GM19043 (cell line): ENCODE results near the gene SHISAL2A.

Source experiments
- ATAC-seq: cut with Tn5 transposase; IDR thresholded peaks from one replicate; pipeline ENCODE4 v1.9.1; 2021; ENCODE audit warnings: low read depth; ENCODE audit not compliant: unreplicated experiment

SHISAL2A gene

DNA sequence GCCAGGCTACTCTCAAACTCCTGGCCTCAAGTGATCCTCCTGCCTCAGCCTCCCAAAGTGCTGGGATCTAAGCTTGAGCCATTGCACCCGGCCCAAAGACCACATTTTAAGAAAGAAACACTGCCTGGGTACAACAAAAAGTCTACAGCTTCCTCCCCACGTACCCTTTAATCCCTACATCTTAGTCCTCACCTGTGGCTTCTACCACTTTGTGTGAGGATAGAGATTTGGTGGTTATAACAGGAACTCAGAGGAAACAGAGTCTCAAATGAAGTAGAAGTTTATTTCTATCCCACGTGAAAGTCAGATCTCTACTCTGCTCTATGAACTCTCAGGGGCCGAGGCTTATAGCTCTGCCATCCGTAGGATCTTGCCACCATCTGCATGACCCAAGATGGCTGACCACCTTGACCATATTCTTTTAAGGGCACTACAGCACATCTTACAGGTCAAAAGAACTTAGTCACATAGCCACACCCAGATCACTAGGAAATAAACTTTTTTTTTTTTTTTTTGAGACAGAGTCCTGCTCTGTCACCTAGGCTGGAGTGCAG, 17.4 kb upstream of the SHISAL2A start:
- ATAC-seq, result no peak

DNA sequence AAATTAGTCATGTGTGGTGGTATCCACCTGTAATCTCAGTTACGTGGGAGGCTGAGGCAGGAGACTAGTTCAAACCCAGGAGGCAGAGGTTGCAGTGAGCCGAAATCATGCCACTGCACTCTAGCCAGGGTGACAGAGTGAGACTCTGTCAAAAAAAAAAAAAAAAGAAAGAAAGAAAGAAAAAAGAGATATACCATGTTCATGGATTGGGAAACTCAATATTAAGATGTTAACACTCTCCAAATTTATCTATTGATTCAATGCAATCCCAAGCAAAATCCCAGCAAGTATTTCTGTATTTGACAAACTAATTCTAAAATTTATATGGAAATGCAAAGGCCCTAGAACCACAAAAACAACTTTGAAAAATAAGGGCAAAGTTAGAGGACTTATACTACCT, 11.0 kb upstream of the SHISAL2A start:
- no peak for ATAC-seq

DNA sequence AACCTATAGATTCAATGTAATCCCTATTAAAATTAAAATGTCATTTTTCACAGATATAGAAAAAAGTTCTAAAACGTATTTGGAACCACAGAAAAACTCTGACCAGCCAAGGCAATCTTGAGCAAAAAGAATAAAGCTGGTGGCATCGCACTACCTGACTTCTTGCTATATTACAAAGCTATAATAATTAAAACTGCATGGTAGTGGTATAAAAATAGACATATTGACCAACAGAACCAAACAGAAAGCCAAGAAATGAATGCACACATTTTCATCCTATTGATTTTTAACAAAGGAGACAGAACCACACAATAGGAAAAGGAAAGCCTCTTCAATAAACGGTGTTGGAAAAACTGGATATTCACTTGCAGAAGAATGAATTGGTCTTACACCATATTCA, 9.2 kb upstream of the SHISAL2A start:
- no peak for ATAC-seq

DNA sequence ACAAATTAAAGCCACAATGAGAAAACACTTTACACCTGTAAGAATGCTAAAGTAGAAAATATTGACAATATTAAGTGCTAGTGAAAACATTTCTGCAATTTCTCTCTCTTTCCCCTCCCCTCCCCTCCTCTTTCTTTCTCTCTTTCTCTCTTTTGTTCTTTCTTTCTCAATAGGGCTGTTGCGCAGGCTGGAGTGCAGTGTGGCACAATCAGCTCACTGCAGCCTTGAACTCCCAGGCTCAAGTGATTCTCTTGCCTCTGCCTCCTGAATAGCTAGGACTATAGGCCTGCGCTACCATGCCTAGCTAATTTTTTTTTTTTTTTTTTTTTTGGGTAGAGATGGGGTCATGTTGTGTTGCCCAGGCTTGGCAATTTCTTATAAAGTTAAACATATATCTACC, 5.9 kb upstream of the SHISAL2A start:
- ATAC-seq, result no peak

DNA sequence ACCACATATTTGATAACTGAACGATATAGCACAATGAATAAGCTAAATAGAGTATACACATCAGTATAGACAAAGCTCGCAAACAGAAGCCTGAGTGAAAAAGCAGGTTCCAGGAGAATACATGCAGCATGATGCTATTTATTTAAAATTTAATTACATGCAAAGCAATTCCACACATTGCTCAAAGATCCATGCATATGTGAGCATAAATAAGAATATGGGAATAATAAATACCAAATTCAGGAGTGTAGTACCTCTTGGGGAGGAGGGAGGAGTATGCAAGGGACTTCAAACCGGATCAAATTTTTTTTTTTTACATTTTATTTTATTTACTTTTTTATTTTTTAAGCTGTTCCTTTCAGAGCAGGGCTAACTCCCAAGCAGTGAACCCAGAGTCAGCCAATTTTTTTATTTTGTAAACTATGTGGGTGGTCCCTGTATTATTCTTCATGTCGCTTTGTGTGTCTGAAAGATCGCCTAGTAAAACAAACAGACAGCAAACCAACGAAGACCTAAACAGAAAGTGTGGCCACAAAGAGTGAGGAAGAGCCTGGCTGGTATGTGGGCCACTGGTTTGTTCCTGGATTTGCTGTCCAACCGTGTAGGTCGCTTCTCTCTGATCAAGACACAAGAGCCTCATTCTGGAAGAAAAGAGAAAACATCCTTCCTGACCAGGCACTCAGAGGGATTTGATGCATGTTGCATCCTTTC, 4.2 kb upstream of the SHISAL2A start:
- ATAC-seq, result no peak

DNA sequence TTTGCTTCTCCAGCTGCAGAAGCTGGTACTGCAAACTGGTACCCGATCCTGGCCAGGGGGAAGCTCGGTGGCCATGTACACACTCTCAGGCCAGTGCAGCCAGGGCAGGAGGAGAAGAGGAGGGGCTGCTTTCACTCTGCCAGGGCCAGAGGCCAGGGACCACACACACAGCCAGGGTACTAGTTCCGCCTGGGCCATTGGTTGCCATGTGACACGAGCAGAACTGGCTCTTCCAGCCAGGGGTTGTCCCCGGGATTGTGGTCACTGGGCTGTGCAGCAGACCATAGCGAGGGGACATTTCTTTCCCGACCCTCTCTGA, 3.7 kb upstream of the SHISAL2A start:
- no peak for ATAC-seq

DNA sequence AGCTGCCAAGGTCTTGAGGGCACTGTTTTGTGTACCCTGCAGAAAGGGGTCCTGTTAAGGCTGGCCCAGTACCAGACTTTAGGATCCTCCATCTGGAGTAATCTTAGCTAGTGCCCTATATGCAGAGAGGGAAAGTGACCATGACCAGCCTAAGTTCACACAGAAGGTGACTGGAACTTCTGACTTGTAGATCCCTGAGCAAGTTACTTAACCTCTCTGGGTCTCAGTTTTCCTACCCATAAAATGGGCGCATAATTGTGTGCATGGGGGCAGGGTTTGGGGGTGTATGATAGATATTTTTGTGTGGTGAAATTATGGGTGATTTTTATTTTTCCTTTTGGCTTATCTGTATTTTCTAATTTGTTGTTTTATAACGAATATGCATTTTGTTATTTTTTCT, 3.3 kb upstream of the SHISAL2A start:
- ATAC-seq, result no peak

DNA sequence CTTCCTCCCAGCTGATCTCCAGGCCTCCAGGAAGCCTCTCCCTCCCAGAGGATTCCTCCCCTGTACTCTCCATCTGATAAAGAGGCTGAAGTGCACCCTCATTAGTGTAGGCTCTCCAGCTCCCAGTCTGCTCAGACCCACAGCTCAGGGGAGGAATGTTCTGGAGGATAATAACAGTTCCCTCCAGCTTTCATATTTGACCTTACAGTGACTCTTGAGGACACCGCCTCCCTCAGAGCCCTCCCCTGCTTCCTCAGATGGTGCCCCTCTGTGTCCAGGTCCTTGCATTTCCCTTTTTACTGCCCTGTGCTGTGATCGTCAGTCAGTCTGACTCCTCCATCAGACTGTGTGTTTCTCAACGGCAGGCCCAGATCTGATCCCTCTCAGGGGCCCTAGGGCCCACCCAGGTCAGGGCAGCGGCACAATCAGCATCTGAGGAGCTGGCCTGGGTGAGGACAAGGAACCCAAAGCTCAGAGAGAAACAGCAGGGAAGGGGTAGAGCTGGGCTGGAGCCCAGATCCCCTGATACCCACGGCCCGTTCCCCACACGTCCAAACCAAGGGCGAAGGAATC, 1.1 kb upstream of the SHISAL2A start:
- no peak for ATAC-seq

DNA sequence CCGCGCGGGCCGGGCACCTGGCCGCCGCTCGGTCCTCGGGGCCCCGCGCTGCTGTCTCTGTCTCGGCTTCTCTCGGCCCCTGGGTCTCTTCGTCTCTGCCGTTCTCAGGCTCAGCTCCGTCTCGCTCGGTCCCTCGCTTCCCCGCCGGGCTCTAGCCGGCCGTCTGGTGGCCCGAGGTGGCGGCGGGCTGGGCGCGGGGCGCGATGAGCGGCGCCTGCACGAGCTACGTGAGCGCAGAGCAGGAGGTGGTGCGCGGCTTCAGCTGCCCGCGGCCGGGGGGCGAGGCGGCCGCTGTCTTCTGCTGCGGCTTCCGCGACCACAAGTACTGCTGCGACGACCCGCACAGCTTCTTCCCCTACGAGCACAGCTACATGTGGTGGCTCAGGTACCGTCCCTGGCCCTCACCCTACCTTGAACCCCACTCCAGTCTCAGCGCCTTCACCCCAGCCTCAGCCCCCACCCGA, 355 bp downstream of the SHISAL2A start:
- no peak for ATAC-seq

DNA sequence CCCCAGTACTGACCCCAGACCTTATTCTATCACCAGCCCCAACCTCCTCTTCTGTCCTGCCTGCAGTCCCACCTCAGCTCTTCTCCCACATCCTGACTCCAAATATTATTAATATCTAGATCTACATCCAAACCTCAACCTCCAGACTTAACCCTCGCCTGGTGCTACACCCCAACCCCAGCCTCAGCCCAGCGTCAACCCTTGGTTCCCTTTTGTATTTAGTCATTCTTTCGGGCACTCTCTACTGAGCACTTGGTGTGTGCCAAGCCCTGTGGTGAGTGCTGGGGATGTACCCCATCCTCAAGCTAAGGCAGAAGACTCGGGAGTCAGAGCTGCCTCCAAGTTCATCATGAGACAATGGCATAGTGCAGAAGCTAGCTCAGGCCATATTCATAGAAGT, 1.1 kb downstream of the SHISAL2A start:
- no peak for ATAC-seq

DNA sequence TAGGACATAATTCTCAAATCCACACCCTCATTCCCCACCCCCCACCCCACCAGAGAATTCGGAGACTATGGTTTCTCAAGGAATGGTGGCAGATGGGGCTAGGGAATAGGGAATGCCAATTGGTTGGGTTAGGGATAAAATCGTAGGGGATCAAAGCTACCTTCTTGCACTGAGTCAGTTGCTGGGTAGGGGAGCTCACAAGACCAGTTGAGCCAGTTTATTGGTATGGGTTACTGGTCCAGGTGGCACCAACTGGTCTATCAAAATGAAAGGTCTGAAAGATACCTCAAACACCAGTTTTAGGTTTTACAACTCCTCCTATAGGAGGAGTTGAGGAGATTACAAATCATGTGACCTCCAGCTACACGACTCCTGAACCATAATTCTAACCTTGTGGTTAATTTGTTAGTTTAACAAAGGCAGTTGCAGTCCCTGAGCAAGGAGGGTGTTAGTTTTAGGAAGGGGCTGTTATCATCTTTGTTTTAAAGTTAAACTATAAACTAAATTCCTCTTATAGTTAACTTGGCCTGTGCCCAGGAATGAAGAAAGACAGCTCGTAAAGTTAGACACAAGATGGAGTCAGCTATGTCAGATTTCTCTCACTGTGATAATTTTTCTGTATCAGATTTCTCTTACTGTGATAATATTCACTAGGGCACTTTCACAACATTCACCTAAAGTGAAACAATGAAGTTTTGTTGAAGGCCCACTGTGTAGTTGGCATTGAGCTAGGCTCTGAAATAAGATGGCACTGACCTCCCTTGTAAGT, 2.5 kb downstream of the SHISAL2A start:
- ATAC-seq, result no peak

DNA sequence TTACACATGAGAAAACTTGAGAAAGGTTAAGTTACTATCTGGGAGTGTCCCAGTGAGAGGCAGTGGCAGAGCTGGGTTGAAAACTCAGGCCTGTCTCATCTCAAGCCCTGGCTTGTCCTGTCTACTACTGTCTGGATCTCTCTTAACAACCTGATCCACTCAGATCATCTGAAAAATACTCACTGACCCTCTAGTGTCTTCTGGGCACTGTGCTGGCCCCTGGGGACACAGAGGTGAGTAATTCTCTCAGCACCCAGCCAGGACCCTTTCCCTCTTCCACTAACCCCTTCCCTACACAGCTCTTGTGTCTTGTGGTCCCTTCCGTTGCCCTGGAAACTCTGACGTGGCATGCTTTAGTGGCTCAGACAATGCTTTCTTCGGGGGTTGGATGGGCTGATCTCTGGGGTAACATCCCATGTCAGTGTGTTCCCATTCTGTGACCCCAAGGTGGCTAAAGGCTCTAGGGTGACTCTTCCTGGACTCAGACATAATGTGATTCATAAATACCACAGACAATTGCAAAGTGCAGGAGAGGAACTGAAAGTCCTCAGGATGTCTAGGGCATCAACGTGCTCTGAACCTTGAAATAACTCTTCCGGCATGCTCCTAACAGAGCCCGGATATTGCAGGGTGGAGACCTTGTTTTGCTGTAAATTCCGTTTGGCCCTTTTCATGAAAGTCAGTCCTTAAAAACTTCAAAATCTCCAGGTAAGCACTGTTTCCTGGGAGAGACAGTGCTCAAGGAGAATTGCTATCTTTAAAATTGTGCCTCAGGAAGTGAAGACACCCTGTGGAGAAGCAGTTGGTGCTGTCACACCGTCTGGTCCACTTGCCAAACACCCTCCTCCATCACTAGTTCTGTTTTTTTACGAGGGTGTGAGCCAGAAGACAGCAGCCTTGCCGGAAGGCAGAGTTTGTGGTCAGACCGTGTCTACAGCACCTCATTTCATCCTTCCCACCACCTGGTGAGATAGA, 4.0 kb downstream of the SHISAL2A start:
- ATAC-seq, result peak; percentile 78

DNA sequence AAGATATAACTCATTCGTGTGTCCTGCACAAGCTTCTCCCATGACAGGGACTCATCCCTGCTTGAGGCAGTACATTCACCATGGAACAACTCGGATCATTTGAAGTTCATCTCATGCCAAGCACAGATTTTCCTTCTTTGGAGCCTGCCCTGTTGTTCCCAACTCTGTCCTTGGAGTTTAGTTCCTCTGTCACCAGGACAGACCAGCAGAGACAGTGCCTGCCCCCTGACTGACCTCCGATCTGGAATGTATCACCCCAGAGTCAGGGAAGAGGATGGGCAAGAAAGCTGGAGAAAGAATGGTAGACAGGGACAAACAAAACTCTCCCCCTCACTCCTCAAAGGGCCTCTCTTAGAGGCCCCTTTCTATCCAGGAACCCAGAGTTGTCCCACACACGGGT, 5.0 kb downstream of the SHISAL2A start:
- ATAC-seq, result no peak

DNA sequence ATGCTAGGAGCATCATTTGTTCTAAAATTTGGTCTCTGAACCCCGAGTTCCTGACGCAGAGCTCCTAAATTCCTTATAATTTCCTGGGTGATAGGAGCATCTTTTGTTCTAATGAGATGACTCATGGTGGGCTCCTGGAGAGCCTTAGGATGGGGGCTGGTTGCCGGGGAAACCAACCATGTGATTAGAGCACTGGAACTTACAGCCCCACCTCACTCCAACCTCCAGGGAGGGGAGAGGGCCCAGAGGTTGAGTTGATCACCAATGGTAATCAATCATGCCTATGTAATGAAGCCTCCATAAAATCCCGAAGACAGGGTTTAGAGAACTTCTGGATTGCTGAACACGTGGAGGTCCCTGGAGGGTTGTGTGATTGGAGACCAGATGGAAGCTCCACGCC, 7.7 kb downstream of the SHISAL2A start:
- no peak for ATAC-seq

DNA sequence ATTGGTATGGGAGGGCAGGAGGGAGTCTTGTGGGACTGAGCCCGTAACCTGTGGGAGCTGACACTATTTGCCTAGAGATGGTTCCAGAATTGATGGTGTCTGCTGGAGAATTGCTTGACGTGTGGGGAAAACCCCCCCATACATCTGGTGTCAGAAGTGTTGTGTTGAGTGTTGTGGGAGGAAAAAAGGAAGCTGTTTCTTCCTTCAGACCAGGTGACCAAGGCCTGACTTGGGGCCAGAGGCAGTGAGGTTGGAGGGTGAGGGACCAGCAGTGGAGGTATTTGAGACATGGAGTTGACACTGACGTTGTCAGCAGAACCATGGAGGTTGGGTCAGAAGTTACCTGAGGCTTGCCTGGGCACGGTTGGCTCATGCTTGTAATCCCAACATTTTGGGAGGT, 8.3 kb downstream of the SHISAL2A start:
- no peak for ATAC-seq

DNA sequence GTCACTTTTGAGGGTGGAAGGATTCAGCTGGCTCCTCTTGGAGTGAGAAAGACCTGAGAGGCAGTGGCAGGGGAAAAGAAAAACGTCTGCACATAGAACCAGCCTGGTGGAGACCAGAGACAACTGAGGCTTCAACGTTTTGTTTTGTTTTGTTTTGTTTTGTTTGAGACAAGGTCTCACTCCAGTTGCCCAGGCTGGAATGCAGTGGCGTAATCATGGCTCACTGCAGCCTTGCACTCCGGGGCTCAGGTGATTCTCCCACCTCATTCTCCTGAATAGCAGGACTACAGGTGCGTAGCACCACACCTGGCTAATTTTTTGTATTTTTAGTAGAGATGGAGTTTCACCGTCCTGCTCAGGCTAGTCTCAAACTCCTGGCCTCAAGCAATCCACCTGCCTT, 12.3 kb downstream of the SHISAL2A start:
- no peak for ATAC-seq

DNA sequence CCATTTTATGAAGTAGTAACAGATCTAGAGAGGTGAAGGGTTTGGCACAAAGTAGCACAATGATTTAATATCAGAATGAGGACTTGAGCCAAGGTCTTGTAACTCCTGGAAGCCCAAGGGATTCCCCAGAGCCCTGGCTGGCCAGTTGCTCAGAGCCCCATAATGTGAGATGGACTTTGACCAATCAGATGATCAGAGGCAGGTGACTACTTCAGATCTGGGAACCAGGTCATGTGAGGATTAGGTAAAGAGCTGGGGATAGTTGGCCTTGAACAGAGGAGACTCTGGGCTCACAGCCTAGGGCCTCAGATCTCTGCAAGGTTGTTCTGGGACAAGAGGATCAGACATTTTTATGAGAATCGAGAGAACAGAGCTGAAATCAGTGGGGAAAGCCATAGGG, 18.9 kb downstream of the SHISAL2A start:
- ATAC-seq, result no peak

DNA sequence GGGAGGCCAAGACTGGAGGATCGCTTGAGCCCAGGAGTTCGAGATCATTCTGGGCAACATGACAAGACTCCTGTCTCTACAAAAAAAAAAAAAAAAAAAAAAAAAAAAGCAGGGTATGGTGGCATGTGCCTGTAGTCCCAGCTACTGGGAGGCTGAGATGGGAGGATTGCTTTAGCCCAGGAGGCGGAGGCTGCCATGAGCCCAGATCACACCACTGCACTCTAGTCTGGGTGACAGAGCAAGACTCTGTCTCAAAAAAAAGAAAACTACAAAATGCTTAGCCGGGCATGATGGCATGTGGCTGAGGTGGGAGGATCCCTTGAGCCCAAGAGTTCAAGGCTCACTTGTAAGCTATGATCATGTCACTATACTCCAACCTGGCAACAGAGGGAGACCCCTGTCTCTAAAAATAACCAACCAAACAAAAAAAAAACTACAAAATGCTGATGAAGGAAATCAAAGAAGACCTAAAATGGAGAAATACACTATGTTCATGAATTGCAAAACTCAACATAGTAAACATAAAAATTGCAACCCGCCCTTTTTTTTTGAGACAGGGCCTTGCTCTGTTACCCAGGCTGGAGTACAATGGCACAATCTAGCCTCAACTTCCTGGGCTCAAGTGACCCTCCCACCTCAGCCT, 20.4 kb downstream of the SHISAL2A start:
- ATAC-seq, result no peak

DNA sequence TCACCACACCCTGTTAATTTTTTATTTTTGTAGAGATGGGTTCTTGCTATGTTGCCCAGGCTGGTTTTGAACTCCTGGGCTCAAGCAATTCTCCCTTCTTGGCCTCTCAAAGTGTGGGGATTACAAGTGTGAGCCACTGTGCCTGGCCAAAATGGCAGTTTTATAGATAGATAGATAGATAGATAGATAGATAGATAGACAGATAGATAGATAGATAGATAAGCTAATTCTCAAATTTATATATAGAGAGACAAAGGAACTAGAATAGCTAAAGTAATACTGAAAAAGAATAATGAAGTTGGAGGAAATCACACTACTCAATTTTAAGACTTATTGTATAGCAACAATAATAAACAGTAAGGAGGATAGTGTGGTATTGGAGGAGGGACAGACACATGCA, 21.1 kb downstream of the SHISAL2A start:
- ATAC-seq, result no peak

DNA sequence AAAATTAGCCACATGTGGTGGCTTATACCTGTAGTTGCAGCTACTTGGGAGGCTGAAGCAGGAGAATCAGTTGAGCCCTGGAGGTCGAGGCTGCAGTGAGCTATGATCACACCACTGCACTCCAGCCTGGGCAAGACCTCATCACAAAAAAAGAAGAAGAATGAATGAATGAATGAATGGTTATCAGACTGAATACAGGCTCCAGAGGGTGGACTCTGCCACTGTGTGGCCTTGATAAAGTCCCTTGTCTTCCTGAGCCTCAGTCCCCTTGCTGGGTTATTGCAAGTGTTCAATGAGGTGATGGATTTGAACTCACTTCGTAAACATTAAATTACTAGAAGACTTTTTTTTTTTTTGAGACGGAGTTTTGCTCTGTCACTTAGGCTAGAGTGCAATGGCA, 24.7 kb downstream of the SHISAL2A start:
- ATAC-seq, result no peak
